HepG2 (cell line): ENCODE data around the gene COL26A1. TPM values are rescaled to one million over a fixed set of nuclear protein-coding genes. Genes with fewer than 3 reads are reported as not detected.

Source experiments
- ATAC-seq: fragments of 200-7000 bp; cut with Tn5 transposase; 3 replicates; pipeline ENCODE4 v1.9.1; 2020; ENCODE audit warnings: mild to moderate bottlenecking, moderate library complexity
- BruUV-seq: library from RNA; stranded (reverse); fragments of 400-500 nt; replicated peaks from 2 replicates; lab custom pipeline; 2021; lab: Mats Ljungman, UMichigan
- CTCF ChIA-PET: fragments of 300-600 bp; formaldehyde crosslinking; extraction: SDS; loops from one replicate; lab custom pipeline; 2021; ENCODE audit warnings: low total read pairs, inconsistent platforms, low intra/inter-chr PET ratio; lab: Yijun Ruan, JAX
- POLR2A ChIA-PET: fragments of 350-600 bp; sonication (Branson Sonifier 250); formaldehyde crosslinking; loops from one replicate; lab custom pipeline; 2020; ENCODE audit warnings: antibody characterized with exemption, inconsistent platforms; lab: Yijun Ruan, JAX
- DNase-seq: peaks from one replicate; pipeline ENCODE4 v3.0.0-alpha.2; 2015; ENCODE audit warnings: low spot score
- FAIRE-seq: peaks from 3 replicates; lab custom pipeline; 2011; peaks lifted over from hg19 to GRCh38; lab: Jason Lieb, UNC
- H2AFZ ChIP-seq: one replicate; pipeline ENCODE4 v1.6.1; 2011; ENCODE audit warnings: low read length, inconsistent platforms
- H3K27ac ChIP-seq: fragments of 300-600 bp; 3 replicates; pipeline ENCODE4 v1.8.0; 2011; ENCODE audit warnings: mixed run types, mild to moderate bottlenecking, mixed read lengths, low read length, inconsistent platforms; ENCODE audit not compliant: insufficient read depth; ENCODE audit errors: extremely low read length
- H3K27me3 ChIP-seq, 2 experiments: fragments of 200-600 bp in 1 of 2; 2 replicates in 1 of 2; 3 replicates in 1 of 2; pipeline versions ENCODE4 v1.6.0 to v1.8.0; 2011; ENCODE audit warnings: low read length in 2 of 2, mild to moderate bottlenecking in 2 of 2, moderate library complexity in 2 of 2, inconsistent platforms in 1 of 2; ENCODE audit not compliant: insufficient read depth in 2 of 2, control insufficient read depth in 1 of 2
- H3K36me3 ChIP-seq, 2 experiments: fragments of 200-600 bp in 1 of 2; replicated peaks in 1 of 2; 2 replicates in 1 of 2; 3 replicates in 1 of 2; pipeline versions ENCODE4 v1.5.1 to v1.8.0; 2011; ENCODE audit warnings: low read length in 2 of 2, inconsistent platforms in 1 of 2; ENCODE audit not compliant: insufficient read depth in 2 of 2, control insufficient read depth in 1 of 2
- H3K4me1 ChIP-seq: 2 replicates; pipeline ENCODE4 v1.5.1; 2012; ENCODE audit warnings: low read length, inconsistent platforms; ENCODE audit not compliant: insufficient read depth
- H3K4me2 ChIP-seq: 2 replicates; pipeline ENCODE4 v1.6.0; 2011; ENCODE audit warnings: low read depth, low read length, inconsistent platforms
- H3K4me3 ChIP-seq, 3 experiments: fragments of 200-600 bp in 1 of 3; sonication (generic), shearing (Covaris generic) in 1 of 3; replicated peaks in 1 of 3; 2 replicates each; pipeline ENCODE4 v1.5.1; 2011 to 2016; ENCODE audit warnings: low read length in 3 of 3, inconsistent platforms in 2 of 3, low read depth in 2 of 3, mild to moderate bottlenecking in 2 of 3, control low read depth in 1 of 3, mixed read lengths in 1 of 3; ENCODE audit not compliant: insufficient read depth in 1 of 3
- H3K79me2 ChIP-seq: one replicate; pipeline ENCODE4 v1.6.1; 2011; ENCODE audit warnings: low read length, inconsistent platforms; ENCODE audit not compliant: insufficient read depth
- H3K9ac ChIP-seq: 2 replicates; pipeline ENCODE4 v1.6.0; 2011; ENCODE audit warnings: mild to moderate bottlenecking, low read depth, low read length, inconsistent platforms; ENCODE audit not compliant: insufficient read depth
- H3K9me3 ChIP-seq: 2 replicates; pipeline ENCODE4 v1.5.1; 2012; ENCODE audit warnings: mild to moderate bottlenecking, low read length
- H4K20me1 ChIP-seq: 2 replicates; pipeline ENCODE4 v1.6.0; 2011; ENCODE audit warnings: inconsistent platforms, mild to moderate bottlenecking, low read length, moderate library complexity; ENCODE audit not compliant: insufficient read depth
- HMG20A ChIP-seq: IDR thresholded peaks from 2 replicates; pipeline ENCODE4 v1.6.1; 2016; ENCODE audit warnings: borderline replicate concordance
- MED13 ChIP-seq: sonication (generic); formaldehyde crosslinking; IDR thresholded peaks from 2 replicates; pipeline ENCODE4 v1.5.0; 2020; ENCODE audit warnings: missing genetic modification reagents
- RFX1 ChIP-seq: fragments of 450-650 bp; IDR thresholded peaks from 2 replicates; pipeline ENCODE4 v1.6.1; 2017
- ZNF207 ChIP-seq: fragments of 450-650 bp; IDR thresholded peaks from 2 replicates; pipeline ENCODE4 v1.6.1; 2016; ENCODE audit warnings: antibody characterized with exemption, borderline replicate concordance
- WGBS: methylation state at CpG from one replicate; pipeline ENCODE4 v1.1.6; 2017; ENCODE audit warnings: low lambda C conversion rate; 5-methylcytosine and 5-hydroxymethylcytosine counted together
- in situ Hi-C: cut with HindIII; loops from 2 replicates; pipeline ENCODE4 v1.10.0; 2017; ENCODE audit warnings: low pct_unique_long_range_greater_than_20kb; ENCODE audit not compliant: extremely low pct_ligation_motif_present
- intact Hi-C: fragments of 100-400 bp; cut with micrococcal nuclease; formaldehyde crosslinking; loops from one replicate; pipeline ENCODE4 v1.10.0; 2022; ENCODE audit not compliant: unreplicated experiment
- polyA plus RNA-seq, 8 experiments: library from polyadenylated mRNA; depleted of rRNA in 3 of 8; stranded (reverse) in 7 of 8; unstranded in 1 of 8; fragments of >200 nt; fragmentation: Illumina TruSeq in 4 of 8; extraction: Trizol in 4 of 8; gene quantifications; 2 replicates each; pipeline versions ENCODE4 v1.2.1 to v1.2.3, GENCODE V29; 2011 to 2016; ENCODE audit warnings: low read depth in 4 of 8, missing spikeins in 1 of 8, mixed read lengths in 1 of 8; ENCODE audit not compliant: insufficient read depth in 1 of 8
- total RNA-seq, 5 experiments: library from RNA; depleted of rRNA; stranded (reverse); fragments of >200 nt; fragmentation: Illumina TruSeq; extraction: Trizol; gene quantifications; 2 replicates each; pipeline ENCODE4 v1.2.3, GENCODE V29; 2016; ENCODE audit warnings: low read depth in 1 of 5
- TF ChIP-seq, protein P1 (sequence below): sonication (generic); formaldehyde crosslinking; IDR thresholded peaks from 2 replicates; pipeline ENCODE4 v1.5.1; 2020; ENCODE audit warnings: mild to moderate bottlenecking, missing genetic modification reagents
- TF ChIP-seq, protein P2 (sequence below): sonication (generic); formaldehyde crosslinking; IDR thresholded peaks from 2 replicates; pipeline ENCODE4 v1.5.0; 2020; ENCODE audit warnings: mild to moderate bottlenecking, missing genetic modification reagents, borderline replicate concordance

Gene COL26A1
- total and polyA plus RNA-seq, 2 of the 13 experiments (the other 11 are each of a cell fraction or from before 2014, with no cell fraction given) = 7.8 to 9.2 TPM

DNA sequence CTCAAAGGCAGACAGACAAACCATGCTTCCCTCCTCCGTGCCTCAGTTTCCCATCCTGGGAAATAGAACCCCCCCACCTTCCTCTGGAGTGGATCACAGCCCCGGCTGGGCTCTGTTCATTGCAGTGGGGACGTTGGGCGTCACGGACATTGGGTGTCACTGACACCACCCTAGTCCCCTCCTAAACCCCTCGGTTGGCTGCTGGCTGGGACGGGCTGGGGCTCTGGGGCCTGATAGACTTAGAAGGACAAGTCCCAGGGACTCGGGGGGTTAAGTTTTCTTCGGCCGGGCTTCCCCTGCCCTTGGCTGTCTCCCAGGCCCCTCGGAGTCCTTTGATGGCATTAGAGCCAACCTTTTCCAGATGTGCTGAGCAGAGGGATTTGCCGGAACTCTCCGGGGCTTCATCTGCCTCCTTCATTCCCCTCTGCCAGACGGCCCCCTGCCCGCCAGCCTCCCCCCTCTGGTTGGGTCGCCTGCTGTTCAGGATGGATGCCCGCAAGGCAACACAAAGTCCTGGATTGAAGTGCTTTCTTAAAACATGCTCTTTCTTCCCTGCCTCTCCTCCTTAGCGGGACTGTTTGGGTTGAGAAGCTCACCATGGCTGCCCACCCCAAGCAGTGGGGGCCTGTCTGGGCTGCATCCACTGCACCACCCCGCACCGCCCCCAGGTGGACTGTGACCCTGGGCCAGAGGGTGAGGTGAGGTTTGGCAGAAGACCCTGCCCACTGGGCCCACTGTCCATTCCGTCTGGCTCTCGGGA, 73.0 kb downstream of the COL26A1 start:
- Histone ChIP-seq H3K4me2 (no peak overlapping the region), H3K79me2 (no peaks in the 10 kb centered on the region), H3K27ac (no peak overlapping the region), H2AFZ (no peak overlapping the region), H4K20me1 (no peaks in the 10 kb centered on the region), H3K4me1 (0 out of 2 replicates have a peak, but pooled peaks cover 6% of the 10 kb centered on the region), H3K4me3 (no peak overlapping the region), H3K27me3 (no peaks in the 10 kb centered on the region), H3K9me3 (no peaks in the 10 kb centered on the region), H3K9ac (no peak overlapping the region), H3K36me3 (no peaks in the 10 kb centered on the region)
- intact Hi-C loops (no loop called here), in situ Hi-C loops (no loop called here)
- DNase-seq (no peak), FAIRE-seq (no peak), ATAC-seq (no peak; the same call in 2 of the 3 replicates)
- no TSS peak for BruUV-seq
- WGBS = 62% methylated on average over 11 of the region's 22 CpGs
- ChIA-PET CTCF (no interaction called here), POLR2A (no interaction called here)
- no peak for TF ChIP-seq RFX1
- TF ChIP-seq, protein P1, sequence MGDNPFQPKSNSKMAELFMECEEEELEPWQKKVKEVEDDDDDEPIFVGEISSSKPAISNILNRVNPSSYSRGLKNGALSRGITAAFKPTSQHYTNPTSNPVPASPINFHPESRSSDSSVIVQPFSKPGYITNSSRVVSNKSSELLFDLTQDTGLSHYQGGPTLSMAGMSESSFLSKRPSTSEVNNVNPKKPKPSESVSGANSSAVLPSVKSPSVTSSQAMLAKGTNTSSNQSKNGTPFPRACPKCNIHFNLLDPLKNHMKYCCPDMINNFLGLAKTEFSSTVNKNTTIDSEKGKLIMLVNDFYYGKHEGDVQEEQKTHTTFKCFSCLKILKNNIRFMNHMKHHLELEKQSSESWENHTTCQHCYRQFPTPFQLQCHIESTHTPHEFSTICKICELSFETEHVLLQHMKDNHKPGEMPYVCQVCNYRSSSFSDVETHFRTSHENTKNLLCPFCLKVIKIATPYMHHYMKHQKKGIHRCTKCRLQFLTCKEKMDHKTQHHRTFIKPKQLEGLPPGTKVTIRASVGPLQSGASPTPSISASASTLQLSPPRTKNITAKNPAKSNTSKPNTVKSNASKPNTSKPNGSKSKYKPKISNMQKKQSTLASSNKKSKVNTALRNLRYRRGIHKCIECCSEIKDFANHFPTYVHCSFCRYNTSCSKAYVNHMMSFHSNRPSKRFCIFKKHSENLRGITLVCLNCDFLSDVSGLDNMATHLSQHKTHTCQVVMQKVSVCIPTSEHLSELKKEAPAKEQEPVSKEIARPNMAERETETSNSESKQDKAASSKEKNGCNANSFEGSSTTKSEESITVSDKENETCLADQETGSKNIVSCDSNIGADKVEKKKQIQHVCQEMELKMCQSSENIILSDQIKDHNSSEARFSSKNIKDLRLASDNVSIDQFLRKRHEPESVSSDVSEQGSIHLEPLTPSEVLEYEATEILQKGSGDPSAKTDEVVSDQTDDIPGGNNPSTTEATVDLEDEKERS (CRISPR knock-in tag) = no peak
- TF ChIP-seq, protein P2, sequence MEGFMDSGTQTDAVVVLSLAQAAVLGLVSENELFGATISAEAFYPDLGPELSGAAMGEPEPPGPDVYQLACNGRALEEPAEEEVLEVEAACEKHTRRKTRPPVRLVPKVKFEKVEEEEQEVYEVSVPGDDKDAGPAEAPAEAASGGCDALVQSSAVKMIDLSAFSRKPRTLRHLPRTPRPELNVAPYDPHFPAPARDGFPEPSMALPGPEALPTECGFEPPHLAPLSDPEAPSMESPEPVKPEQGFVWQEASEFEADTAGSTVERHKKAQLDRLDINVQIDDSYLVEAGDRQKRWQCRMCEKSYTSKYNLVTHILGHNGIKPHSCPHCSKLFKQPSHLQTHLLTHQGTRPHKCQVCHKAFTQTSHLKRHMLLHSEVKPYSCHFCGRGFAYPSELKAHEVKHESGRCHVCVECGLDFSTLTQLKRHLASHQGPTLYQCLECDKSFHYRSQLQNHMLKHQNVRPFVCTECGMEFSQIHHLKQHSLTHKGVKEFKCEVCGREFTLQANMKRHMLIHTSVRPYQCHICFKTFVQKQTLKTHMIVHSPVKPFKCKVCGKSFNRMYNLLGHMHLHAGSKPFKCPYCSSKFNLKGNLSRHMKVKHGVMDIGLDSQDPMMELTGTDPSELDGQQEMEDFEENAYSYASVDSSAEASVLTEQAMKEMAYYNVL (CRISPR knock-in tag) = no peak
- no peak for TF ChIP-seq MED13 (CRISPR knock-in tag)
- no peak for TF ChIP-seq HMG20A
- TF ChIP-seq ZNF207 = no peak
